Skeletal muscle satellite cell (primary cell): Measurements from ENCODE around the gene FAP.

Experiments used
- H3K27me3 ChIP-seq: 2 replicates; pipeline ENCODE4 v1.7.0; 2013; ENCODE audit warnings: low read length; ENCODE audit not compliant: control insufficient read depth, insufficient read depth
- H3K36me3 ChIP-seq: 2 replicates; pipeline ENCODE4 v1.7.0; 2013; ENCODE audit warnings: mild to moderate bottlenecking, control low read depth, low read length; ENCODE audit not compliant: insufficient read depth
- H3K4me1 ChIP-seq: 2 replicates; pipeline ENCODE4 v1.7.0; 2013; ENCODE audit warnings: low read length; ENCODE audit not compliant: control insufficient read depth, insufficient read depth
- H3K4me2 ChIP-seq: 2 replicates; pipeline ENCODE4 v1.7.0; 2013; ENCODE audit warnings: mild to moderate bottlenecking, low read length
- H3K4me3 ChIP-seq: 2 replicates; pipeline ENCODE4 v1.7.0; 2013; ENCODE audit warnings: low read length
- H3K9ac ChIP-seq: 2 replicates; pipeline ENCODE4 v1.7.0; 2013; ENCODE audit warnings: mild to moderate bottlenecking, low read depth, low read length, moderate library complexity
- H3K9me3 ChIP-seq: replicated peaks from 2 replicates; pipeline ENCODE4 v1.7.0; 2013; ENCODE audit warnings: mild to moderate bottlenecking, control low read depth, low read length

Gene FAP

GRCh38 chr2:162155093-162155492, 88.2 kb downstream of the FAP start:
- Histone ChIP-seq H3K4me3 (no peak overlapping the region), H3K4me2 (no peak overlapping the region), H3K9ac (no peak overlapping the region), H3K36me3 (no peaks in the 10 kb centered on the region), H3K4me1 (no peaks in the 10 kb centered on the region), H3K9me3 (no peaks in the 10 kb centered on the region), H3K27me3 (peaks cover 3% of the 10 kb centered on the region)

DNA sequence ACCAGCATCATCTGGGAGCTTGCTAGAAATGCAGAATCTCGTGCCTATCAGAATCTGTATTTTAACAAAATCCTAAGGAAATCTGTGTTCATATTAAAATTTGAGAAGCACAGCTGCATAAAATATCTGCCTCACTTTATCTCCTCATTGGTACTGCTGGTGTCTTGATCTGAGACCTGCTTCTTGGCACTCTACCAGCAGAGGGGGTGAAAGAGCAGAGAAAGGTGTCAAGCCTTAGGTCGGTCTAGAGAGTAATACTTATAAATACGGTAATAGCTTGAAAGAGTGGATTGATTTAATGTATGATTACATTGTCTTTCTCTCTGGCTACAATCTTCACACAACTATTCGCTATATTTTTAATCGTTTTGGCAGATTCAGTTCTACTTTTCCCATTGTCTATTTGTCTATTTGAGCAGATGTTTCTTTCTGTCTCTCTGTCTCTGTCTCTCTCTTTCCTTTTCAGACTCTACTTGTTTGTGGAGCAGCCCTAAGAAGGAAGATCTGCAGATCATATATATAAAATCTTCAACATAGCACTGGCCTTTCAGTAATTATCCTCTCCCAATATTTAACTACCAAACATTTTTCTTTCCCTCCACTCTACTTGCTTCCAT, 89.5 kb downstream of the FAP start:
- Histone ChIP-seq H3K4me2 (no peak overlapping the region), H3K27me3 (peaks cover 3% of the 10 kb centered on the region), H3K4me3 (no peak overlapping the region), H3K9me3 (no peaks in the 10 kb centered on the region), H3K9ac (no peak overlapping the region), H3K4me1 (no peaks in the 10 kb centered on the region), H3K36me3 (no peaks in the 10 kb centered on the region)

- H3K9me3 ChIP-seq: no peaks in the 10 kb centered on the region
- H3K27me3 ChIP-seq: peaks cover 3% of the 10 kb centered on the region
- H3K36me3 ChIP-seq: no peaks in the 10 kb centered on the region
- H3K9ac ChIP-seq: no peak within 1 kb of the TSS
- H3K4me3 ChIP-seq: no peak within 1 kb of the TSS
- H3K4me2 ChIP-seq: no peak within 1 kb of the TSS
- no peaks in the 10 kb centered on the region for H3K4me1 ChIP-seq
Measured at GRCh38 chr2:162152147-162152546, 91.1 kb downstream of the FAP start, which contains the start of gene GCG. TSS of gene GCG (minus strand) at chr2:162152247. CDS start at chr2:162149178, 3,069 bp downstream.

DNA sequence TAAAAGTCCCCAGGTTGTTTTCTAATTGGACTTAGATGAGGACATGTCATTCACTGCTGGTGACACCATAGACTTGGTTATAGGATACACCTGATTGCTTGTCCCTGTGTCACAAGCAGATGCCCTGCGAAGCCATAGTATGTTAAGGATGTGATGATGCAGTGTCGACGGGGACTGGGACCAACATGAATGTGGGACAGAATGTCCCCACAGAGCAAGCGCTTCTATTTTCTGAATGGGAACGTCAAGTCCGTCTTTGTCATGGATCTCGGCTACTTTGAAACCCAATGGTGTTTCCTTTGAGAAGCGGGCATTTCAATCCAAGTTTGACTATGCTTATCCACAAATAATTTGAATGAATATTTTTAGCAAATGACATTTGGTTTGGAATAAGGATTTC, 93.3 kb downstream of the FAP start:
- Histone ChIP-seq H3K27me3 (peaks cover 3% of the 10 kb centered on the region), H3K36me3 (no peaks in the 10 kb centered on the region), H3K4me3 (no peak overlapping the region), H3K9ac (no peak overlapping the region), H3K9me3 (no peaks in the 10 kb centered on the region), H3K4me1 (peaks cover 4% of the 10 kb centered on the region), H3K4me2 (no peak overlapping the region)

DNA sequence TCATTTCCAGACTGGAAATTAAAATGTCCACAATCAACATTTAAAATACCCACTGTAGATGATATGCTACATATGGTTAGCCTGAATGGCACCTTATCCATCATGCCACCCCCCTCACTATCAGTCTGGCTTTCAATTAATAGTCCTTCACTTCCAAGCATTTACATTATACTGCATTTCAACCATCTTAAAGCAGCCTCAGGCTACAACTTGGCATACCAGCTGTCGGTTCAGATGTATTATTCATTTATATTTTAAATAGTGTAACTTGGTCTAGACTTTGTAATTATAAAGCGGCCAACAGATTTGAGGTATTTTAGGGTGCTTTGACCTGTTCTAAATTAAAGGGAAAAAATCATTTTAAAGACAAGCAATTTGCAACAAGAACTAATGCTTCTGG, 93.8 kb downstream of the FAP start:
- Histone ChIP-seq H3K4me2 (no peak overlapping the region), H3K9ac (no peak overlapping the region), H3K4me1 (peaks cover 4% of the 10 kb centered on the region), H3K4me3 (no peak overlapping the region), H3K27me3 (peaks cover 1% of the 10 kb centered on the region), H3K36me3 (no peaks in the 10 kb centered on the region), H3K9me3 (no peaks in the 10 kb centered on the region)

DNA sequence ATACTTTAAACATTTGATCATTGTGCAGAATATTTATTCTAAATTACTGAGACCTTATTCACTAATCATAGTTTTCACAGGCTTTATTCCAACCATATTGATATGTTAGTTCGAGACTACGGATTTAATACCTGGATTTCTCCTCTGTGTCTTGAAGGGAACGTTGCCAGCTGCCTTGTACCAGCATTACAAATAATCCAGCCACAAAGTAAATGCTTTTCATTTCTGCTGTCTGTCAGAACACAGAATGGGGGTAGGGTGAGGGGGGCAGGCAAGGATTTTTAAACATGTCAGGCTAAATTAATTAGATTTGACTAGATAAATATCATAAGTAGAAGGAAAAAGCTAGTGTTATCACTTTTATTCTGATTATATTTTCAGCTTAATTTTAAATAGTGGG, 94.3 kb downstream of the FAP start:
- Histone ChIP-seq H3K9ac (no peak overlapping the region), H3K36me3 (no peaks in the 10 kb centered on the region), H3K27me3 (no peaks in the 10 kb centered on the region), H3K4me2 (no peak overlapping the region), H3K4me3 (no peak overlapping the region), H3K9me3 (no peaks in the 10 kb centered on the region), H3K4me1 (peaks cover 4% of the 10 kb centered on the region)

- Histone ChIP-seq H3K4me2 (no peak overlapping the region), H3K4me1 (peaks cover 4% of the 10 kb centered on the region), H3K9me3 (no peaks in the 10 kb centered on the region), H3K36me3 (no peaks in the 10 kb centered on the region), H3K9ac (no peak overlapping the region), H3K4me3 (no peak overlapping the region), H3K27me3 (no peaks in the 10 kb centered on the region)
Measured at GRCh38 chr2:162143969-162144368, 99.3 kb downstream of the FAP start.

- H3K9ac ChIP-seq: no peak overlapping the region
- no peaks in the 10 kb centered on the region for H3K27me3 ChIP-seq
- no peaks in the 10 kb centered on the region for H3K4me1 ChIP-seq
- no peak overlapping the region for H3K4me2 ChIP-seq
- H3K4me3 ChIP-seq: no peak overlapping the region
- no peaks in the 10 kb centered on the region for H3K36me3 ChIP-seq
- H3K9me3 ChIP-seq: no peaks in the 10 kb centered on the region
Measured at GRCh38 chr2:162138310-162138709, 104.9 kb downstream of the FAP start.

- peaks cover 7% of the 10 kb centered on the region for H3K27me3 ChIP-seq
- H3K9ac ChIP-seq: no peak overlapping the region
- no peak overlapping the region for H3K4me2 ChIP-seq
Measured at GRCh38 chr2:162127422-162127821, 115.8 kb downstream of the FAP start.

DNA sequence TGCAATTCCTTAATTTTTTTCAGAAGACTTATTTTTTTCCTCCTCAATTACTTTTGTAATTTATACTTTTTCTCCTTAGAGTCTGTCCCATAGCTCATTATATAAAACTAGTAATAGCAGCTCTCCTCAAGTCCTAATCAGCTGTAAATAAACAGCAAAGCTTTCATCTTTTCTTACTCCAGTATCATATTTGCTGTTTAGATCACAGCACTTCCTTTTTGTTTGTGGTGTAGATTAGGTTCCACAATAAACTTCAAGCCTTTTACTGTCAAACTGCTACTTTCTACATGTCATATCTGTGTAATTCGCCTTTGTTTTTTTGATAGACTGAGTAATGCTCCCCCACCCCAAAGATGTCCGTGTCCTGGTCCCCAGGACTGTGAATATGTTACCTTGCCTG, 116.7 kb downstream of the FAP start:
- Histone ChIP-seq H3K4me1 (no peaks in the 10 kb centered on the region), H3K9ac (no peak overlapping the region), H3K9me3 (no peaks in the 10 kb centered on the region), H3K4me2 (no peak overlapping the region), H3K36me3 (no peaks in the 10 kb centered on the region), H3K4me3 (no peak overlapping the region), H3K27me3 (peaks cover 7% of the 10 kb centered on the region)

More at GRCh38 chr2:162127422-162127821, 115.8 kb downstream of the FAP start:
- Histone ChIP-seq H3K9me3 (no peaks in the 10 kb centered on the region), H3K36me3 (no peaks in the 10 kb centered on the region), H3K4me1 (no peaks in the 10 kb centered on the region), H3K4me3 (no peak overlapping the region)

DNA sequence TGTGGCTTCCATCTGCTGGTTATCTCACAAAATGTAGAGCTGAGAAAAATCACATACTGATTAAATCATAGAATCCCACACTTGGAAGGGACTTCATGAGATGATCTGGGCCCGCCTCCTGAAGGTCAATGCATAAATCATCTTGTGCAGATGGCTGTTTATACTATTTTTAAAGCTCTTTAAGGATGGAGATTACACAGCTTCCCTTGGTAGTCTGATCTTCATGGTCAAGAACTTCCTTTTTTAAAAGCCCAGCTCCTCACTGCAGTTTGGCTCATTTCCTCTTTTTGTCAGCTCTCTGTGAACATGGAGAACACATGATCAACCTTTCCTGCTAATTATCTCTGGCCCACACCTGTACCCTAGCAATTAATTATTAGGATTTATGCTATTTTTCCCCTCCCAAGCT, 117.1 kb downstream of the FAP start:
- peaks cover 7% of the 10 kb centered on the region for H3K27me3 ChIP-seq
- no peaks in the 10 kb centered on the region for H3K36me3 ChIP-seq
- no peak overlapping the region for H3K4me3 ChIP-seq
- H3K9ac ChIP-seq: no peak overlapping the region
- H3K9me3 ChIP-seq: no peaks in the 10 kb centered on the region
- H3K4me1 ChIP-seq: no peaks in the 10 kb centered on the region
- no peak overlapping the region for H3K4me2 ChIP-seq

DNA sequence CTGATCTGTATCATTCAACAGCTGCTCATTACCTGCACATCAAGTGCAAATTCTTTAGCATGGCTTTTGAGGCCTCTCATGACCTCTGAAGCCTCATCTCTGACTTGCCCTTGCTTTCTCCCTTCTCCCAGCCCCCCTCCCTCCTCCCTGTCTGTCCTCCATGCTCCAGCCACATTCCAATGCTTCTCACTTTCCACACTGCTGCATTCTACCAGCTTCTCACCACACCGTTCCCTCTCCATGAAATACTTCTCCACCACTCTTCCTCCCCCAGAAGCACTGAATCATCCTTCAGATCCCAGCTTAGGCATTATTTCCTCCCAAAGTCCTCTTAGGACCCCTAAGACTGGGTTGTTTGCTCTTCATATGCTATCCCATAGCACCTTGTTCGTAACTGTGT, 118.1 kb downstream of the FAP start:
- Histone ChIP-seq H3K4me1 (no peaks in the 10 kb centered on the region), H3K9me3 (no peaks in the 10 kb centered on the region), H3K9ac (no peak overlapping the region), H3K4me2 (no peak overlapping the region), H3K36me3 (no peaks in the 10 kb centered on the region), H3K4me3 (no peak overlapping the region), H3K27me3 (peaks cover 7% of the 10 kb centered on the region)
